T-helper 17 cell (primary cell): ENCODE results near the gene CCDC186. TPM values are rescaled to one million over a fixed set of nuclear protein-coding genes. Genes with fewer than 3 reads are reported as not detected.

Experiments
- ATAC-seq: fragments of 150-1000 bp; cut with Tn5 transposase; 2 replicates; pipeline ENCODE4 v1.10.0; 2021; ENCODE audit warnings: mild to moderate bottlenecking, moderate library complexity
- DNase-seq, 3 donors: peaks; one replicate each; pipeline versions ENCODE4 v3.0.0 to v3.0.0-alpha.2; 2020 to 2021
- H3K9me3 ChIP-seq: one replicate; pipeline ENCODE4 v1.7.0; 2013; ENCODE audit warnings: low read length, mild to moderate bottlenecking; ENCODE audit not compliant: control insufficient read depth, poor library complexity, severe bottlenecking
- H3K27ac Mint-ChIP-seq: one replicate; pipeline ENCODE4 v1.8.0; 2022; ENCODE audit warnings: mild to moderate bottlenecking, moderate library complexity, mixed read lengths
- H3K27me3 Mint-ChIP-seq: one replicate; pipeline ENCODE4 v1.8.0; 2022; ENCODE audit warnings: mixed read lengths
- H3K36me3 Mint-ChIP-seq: one replicate; pipeline ENCODE4 v1.8.0; 2022; ENCODE audit warnings: low read depth, mixed read lengths
- H3K4me1 Mint-ChIP-seq: one replicate; pipeline ENCODE4 v1.8.0; 2022; ENCODE audit warnings: mild to moderate bottlenecking, mixed read lengths
- H3K4me3 Mint-ChIP-seq: one replicate; pipeline ENCODE4 v1.8.0; 2022; ENCODE audit warnings: mild to moderate bottlenecking, moderate library complexity, mixed read lengths
- total RNA-seq, 4 donors: library from RNA in 2 of 4; stranded (reverse) in 2 of 4; gene quantifications; one replicate each; pipeline ENCODE4 v1.2.3 and lab custom pipeline; 2022 to 2026

The CCDC186 gene
- total RNA-seq, 2 donors from 2014 or later = 44.8 to 47.6 TPM

DNA sequence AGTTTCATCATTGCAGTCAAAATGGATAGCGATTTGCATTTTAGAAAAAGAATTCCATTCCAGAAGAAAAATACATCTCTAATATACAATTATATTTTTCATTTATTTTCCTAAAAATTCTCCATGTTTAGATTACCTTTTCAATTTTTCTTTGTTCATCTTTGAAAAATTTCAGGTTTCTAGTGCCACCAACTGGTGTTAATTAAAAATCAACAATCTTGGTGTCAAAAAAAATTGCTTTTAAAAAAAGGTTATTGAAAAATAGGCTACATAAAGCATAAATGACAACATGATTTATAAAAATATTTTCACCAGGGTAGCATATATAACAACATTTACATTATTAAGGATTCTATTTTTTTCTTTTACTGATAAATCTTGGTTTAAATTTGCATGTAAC is 53.0 kb downstream of the CCDC186 start:
- Mint-ChIP-seq H3K27me3 (peaks cover 5% of the 10 kb centered on the region), H3K4me1 (no peaks in the 10 kb centered on the region), H3K36me3 (peaks cover 5% of the 10 kb centered on the region), H3K4me3 (no peak overlapping the region), H3K27ac (no peak overlapping the region)
- DNase-seq (no peak), ATAC-seq (no peak)
- no peaks in the 10 kb centered on the region for H3K9me3 ChIP-seq

DNA sequence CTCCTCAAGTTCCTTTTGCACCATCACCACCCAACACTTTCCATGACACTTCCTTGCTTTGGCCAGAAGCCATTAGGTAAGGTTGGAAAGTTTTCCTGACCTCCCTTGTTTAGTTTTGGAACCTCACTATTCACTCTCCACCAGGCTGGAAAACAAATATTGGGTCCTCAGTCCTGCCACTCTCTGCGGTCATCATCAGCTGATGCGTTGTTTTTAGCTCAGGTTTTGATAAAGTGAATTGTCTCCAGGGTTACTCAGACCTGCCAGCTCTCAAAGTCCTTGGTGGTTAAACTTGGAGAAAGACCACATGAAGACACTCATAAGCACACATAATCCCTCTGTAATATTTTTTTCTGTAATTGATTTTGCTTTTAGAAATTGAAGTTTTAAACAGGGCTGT is 55.5 kb downstream of the CCDC186 start:
- H3K27me3 Mint-ChIP-seq = peaks cover 11% of the 10 kb centered on the region
- H3K36me3 Mint-ChIP-seq = peaks cover 3% of the 10 kb centered on the region
- no peak for DNase-seq
- H3K9me3 ChIP-seq = no peaks in the 10 kb centered on the region
- no peaks in the 10 kb centered on the region for H3K4me1 Mint-ChIP-seq
- H3K27ac Mint-ChIP-seq = no peak overlapping the region
- no peak for ATAC-seq
- no peak overlapping the region for H3K4me3 Mint-ChIP-seq

DNA sequence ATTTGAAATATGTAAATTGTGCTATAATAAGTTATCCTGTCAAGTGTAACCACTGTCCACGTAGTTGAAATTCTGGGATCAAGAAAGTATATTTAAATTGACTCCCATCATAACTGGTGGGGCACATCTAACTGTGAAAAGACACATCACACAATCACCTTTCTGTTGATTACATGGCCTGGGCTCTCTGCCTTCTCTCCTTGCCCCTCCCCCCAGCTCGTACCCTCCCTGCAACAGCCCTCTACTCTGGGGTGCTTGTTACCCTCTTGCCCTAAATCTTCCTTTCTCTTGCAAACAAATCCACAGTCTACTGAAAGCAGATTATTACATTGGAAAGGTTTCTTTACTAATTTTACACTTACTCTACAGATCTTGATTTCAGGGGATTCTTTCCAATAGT is 56.3 kb downstream of the CCDC186 start:
- no peak overlapping the region for H3K27ac Mint-ChIP-seq
- ATAC-seq = no peak
- no peak overlapping the region for H3K4me3 Mint-ChIP-seq
- H3K27me3 Mint-ChIP-seq = peaks cover 11% of the 10 kb centered on the region
- peaks cover 3% of the 10 kb centered on the region for H3K36me3 Mint-ChIP-seq
- DNase-seq = no peak
- no peaks in the 10 kb centered on the region for H3K4me1 Mint-ChIP-seq
- no peaks in the 10 kb centered on the region for H3K9me3 ChIP-seq

DNA sequence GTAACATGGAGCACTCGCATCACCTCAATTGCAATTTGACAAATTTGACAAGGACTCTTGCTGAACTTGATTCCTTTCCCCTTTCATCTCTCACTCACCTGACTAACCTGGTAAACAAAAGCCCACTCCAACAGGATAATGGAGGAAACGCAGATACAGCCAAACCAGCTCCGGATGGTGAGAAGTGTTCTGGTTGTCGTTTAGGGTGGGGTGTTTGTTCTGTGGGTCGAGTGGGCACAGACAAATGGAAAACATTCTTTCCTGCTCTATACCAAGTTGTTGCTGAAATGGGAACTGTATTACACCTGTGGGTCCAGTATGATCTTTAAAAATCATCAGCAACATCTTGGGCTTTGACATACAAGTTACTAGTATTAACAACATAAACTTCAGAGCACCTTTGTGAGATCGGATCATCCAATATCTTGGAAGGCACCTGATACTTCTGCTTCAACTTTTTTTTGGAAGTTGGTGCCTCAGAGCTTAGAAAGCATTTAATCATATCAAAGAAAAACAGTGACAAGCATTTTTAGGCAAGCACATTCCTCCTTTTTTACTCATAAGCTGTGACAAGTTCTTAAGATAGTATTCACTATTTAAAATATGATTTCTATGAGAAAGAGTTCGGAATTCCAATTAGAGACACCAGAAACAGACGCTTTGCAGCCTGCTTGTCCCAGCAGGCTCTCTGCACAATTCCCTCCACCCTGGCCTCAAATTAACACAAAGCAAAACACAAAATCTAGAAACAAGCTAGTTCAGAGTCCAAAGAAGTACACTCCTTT is 58.1 kb downstream of the CCDC186 start:
- Mint-ChIP-seq H3K36me3 (no peaks in the 10 kb centered on the region), H3K4me3 (no peak overlapping the region), H3K4me1 (no peaks in the 10 kb centered on the region), H3K27ac (peak overlapping the region; percentile 27), H3K27me3 (peaks cover 15% of the 10 kb centered on the region)
- no peaks in the 10 kb centered on the region for H3K9me3 ChIP-seq
- no peak for DNase-seq
- no peak for ATAC-seq

DNA sequence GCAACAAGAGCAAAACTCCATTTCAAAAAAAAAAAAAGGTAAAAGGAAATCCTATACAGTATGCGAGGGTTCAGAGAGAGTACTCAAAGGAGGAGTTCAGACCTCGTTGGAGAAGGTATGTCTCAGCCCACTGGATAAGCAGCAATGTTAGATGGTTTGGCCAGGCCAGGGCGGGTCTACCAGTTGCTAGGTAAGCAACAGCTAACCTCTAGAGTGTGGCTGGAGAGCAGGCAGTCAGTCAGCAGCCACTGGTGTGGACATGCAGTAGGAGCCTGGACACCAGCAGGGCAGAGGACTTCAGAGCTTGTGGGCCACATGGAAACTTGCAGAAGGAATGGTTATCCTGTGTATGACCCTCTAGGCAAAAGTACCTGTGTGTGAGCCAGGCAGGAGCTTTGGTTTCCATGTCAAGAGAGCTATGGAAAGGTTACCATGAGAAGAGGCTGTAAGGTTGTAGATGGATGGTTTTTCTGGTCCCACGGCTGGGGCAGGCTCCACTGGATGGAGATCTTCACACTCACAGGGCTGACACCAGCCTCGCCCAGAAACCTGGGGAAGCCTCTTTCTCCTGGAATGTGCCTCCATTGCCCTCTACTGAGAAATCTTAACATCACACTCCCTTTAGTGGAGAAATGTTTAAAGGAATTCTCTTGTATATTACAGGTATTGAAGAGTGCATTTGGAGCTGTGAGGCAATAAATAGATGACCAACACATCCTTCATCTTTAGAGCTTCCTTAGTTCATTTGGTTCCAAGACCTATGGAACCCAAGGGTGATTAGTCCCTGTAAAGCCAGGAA is 63.6 kb downstream of the CCDC186 start:
- no peak overlapping the region for H3K4me3 Mint-ChIP-seq
- H3K27me3 Mint-ChIP-seq = peaks cover 28% of the 10 kb centered on the region
- H3K9me3 ChIP-seq = no peaks in the 10 kb centered on the region
- H3K27ac Mint-ChIP-seq = no peak overlapping the region
- H3K36me3 Mint-ChIP-seq = no peaks in the 10 kb centered on the region
- DNase-seq = no peak
- H3K4me1 Mint-ChIP-seq = no peaks in the 10 kb centered on the region
- ATAC-seq = no peak

DNA sequence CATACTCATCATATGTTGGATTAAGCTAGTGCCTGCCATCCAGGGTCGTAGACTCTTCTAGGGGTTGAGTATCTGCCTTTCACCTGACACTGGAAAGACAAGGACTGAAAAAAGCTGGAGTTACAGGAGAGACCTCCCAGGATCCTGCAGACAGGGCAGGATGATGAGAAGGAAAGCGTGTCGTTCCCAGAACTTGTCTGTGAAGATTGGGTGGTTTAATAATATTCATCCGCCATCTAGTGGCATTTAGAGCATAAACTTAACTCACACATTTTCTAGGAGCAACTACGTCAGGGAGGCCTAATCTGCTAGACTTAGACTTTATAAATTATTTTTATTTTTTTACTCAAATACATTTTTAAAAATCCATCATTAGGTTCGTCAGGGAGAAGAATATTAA is 70.7 kb downstream of the CCDC186 start:
- H3K27me3 Mint-ChIP-seq = peaks cover 34% of the 10 kb centered on the region
- H3K36me3 Mint-ChIP-seq = peaks cover 2% of the 10 kb centered on the region
- no peaks in the 10 kb centered on the region for H3K9me3 ChIP-seq
- DNase-seq (no peak), ATAC-seq (no peak)
- H3K4me3 Mint-ChIP-seq = no peak overlapping the region
- H3K4me1 Mint-ChIP-seq = peaks cover 18% of the 10 kb centered on the region
- no peak overlapping the region for H3K27ac Mint-ChIP-seq

DNA sequence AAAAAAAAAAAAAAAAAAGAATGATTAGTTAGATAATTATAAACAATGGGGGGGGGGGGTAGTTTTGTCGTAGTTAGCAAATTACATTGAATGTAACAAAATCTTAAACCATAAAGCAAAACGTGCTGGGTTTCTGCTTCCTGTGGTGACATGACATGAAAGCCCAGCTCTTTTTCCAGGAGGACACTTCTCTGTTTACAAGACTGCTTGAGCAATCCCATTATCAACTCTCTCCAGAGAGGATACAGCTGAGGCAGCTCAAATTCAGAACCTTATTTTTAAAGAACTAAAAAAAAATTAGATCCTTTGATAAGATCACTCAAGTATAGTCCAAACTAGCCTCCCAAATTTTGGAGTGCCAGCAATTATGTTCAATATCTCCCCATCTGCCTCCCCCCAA is 71.7 kb downstream of the CCDC186 start:
- no peak overlapping the region for H3K27ac Mint-ChIP-seq
- peaks cover 2% of the 10 kb centered on the region for H3K36me3 Mint-ChIP-seq
- H3K4me1 Mint-ChIP-seq = peaks cover 18% of the 10 kb centered on the region
- peaks cover 29% of the 10 kb centered on the region for H3K27me3 Mint-ChIP-seq
- no peak for DNase-seq
- ATAC-seq = no peak
- H3K4me3 Mint-ChIP-seq = no peak overlapping the region
- no peaks in the 10 kb centered on the region for H3K9me3 ChIP-seq

DNA sequence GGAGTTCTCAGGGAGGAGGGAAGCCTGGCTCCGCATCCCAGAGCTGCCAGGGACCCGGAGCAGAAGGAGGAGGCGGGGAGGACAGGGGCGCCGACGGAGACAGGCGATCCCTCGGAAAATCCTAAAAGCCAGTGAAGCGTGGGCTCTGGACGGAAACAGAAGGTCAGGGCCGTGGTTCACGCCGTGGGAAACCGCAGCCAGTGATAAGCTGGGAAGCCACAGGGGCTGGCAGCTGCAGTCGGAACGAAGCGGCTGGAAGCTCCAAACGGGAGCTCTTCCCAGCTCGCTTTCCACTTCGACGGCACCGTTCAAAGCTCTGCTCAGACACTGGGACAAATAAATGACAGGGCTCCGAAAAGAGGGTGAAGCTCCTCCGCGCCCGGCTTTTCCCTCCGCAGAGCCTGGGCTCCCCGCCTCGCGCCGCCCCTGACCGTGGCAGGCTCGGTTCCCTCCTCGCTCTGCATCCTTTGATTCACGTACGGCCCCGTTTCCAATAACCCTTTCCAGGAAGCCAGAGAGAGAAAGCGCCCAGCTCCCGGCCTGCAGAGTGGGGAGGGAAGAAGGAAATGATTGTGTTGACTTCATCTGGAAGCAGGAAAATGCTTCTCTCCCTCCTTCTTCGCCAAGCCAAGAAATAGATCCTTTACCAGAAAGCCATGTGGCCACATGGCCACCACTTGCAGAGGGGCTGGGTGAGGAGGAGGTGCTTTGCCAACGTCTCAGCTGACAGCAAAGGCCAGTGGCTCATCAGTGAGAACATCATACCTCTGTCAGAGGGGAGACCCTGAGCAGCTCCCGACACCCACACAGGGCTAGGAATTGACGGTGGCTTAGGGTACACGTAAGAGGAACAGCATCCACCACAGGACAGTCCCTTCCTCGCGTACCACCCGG is 72.9 kb downstream of the CCDC186 start:
- H3K27ac Mint-ChIP-seq = peak overlapping the region; percentile 39
- peaks cover 2% of the 10 kb centered on the region for H3K36me3 Mint-ChIP-seq
- DNase-seq (no peak), ATAC-seq (peak; percentile 27)
- peaks cover 24% of the 10 kb centered on the region for H3K4me1 Mint-ChIP-seq
- peaks cover 29% of the 10 kb centered on the region for H3K27me3 Mint-ChIP-seq
- H3K9me3 ChIP-seq = no peaks in the 10 kb centered on the region
- peak overlapping the region; percentile 81 for H3K4me3 Mint-ChIP-seq

DNA sequence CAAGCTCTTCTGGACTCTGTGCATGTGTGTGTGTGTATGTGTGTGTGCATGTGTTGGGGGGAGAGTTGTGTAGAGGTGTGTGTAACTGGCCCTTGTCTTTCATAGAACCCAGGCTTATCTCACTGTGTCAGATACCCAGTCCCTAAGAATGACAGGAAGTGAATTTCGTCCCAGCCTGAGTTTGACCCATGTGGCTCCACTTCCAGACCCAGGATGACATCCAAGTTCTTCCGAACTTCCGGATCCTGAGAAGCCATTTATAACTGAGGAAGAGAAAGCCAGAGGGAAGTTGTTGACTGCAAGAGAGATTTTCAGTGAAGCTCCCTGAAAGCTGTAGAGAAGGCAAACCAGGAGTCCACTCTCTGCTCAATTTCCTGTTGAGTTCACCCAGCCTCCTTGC is 77.1 kb downstream of the CCDC186 start:
- Mint-ChIP-seq H3K4me3 (peak overlapping the region; percentile 9), H3K36me3 (peaks cover 2% of the 10 kb centered on the region), H3K4me1 (peaks cover 31% of the 10 kb centered on the region), H3K27ac (no peak overlapping the region), H3K27me3 (peaks cover 31% of the 10 kb centered on the region)
- no peak for ATAC-seq
- DNase-seq = no peak
- no peaks in the 10 kb centered on the region for H3K9me3 ChIP-seq

DNA sequence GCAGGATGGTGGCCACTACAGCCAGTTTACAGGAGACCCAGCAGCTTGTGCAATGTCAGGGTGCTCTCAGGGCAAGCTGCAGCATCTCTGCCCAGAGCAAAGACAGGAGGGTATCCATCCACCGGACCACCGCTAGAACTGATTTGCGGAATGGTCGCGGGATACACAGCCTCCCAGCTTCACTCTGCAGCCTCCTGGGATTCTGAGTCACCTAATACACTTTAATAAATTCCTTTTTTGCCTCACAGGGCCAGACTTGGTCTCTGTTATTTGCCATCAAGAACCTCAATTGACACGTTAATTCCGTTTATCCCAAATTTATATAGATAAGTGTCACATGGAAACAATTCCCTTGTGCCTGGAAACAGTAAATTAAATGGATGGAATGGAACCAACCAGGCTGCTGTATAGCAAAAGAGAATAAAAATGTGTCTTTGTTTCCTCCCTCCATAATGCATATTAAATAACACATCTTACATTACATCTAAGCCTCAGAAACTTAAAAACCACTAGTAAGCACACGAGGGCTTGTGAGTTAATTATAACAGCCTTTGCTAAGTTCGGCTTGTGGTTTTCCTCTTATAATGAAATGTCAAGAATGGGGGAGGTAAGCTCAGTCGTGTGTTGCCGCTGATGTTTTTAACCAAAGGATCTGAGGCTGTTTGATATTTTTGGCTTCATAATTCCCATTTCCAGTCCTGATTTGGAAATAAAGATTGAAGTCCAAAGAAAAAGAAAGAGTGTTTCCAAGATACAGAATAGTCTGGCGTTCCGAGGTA is 78.3 kb downstream of the CCDC186 start:
- Mint-ChIP-seq H3K4me3 (peak overlapping the region; percentile 9), H3K36me3 (peaks cover 2% of the 10 kb centered on the region), H3K27me3 (peaks cover 25% of the 10 kb centered on the region), H3K4me1 (peaks cover 29% of the 10 kb centered on the region), H3K27ac (no peak overlapping the region)
- DNase-seq (no peak), ATAC-seq (no peak)
- no peaks in the 10 kb centered on the region for H3K9me3 ChIP-seq

DNA sequence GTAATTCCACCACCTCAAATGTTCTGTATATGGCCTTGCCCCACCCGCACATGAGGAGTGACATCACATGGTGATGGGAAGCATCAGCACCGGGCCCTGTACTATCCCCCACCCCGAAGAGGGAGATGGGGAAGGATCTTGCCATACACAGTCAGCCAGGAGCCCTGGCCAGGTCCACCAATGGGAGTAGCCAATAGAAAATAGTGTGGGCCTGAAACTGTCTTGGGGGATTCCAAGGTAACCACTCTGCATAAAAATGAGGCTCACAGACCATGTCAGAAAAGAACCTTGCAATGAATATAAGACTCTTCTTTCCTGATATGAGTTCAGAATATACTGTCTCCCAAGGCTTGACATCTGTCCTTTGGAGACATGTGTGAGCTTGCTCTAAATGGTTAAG is 79.2 kb downstream of the CCDC186 start:
- Mint-ChIP-seq H3K36me3 (no peaks in the 10 kb centered on the region), H3K4me1 (peaks cover 22% of the 10 kb centered on the region), H3K4me3 (no peak overlapping the region), H3K27ac (no peak overlapping the region), H3K27me3 (peaks cover 15% of the 10 kb centered on the region)
- H3K9me3 ChIP-seq = no peaks in the 10 kb centered on the region
- DNase-seq = no peak
- no peak for ATAC-seq

DNA sequence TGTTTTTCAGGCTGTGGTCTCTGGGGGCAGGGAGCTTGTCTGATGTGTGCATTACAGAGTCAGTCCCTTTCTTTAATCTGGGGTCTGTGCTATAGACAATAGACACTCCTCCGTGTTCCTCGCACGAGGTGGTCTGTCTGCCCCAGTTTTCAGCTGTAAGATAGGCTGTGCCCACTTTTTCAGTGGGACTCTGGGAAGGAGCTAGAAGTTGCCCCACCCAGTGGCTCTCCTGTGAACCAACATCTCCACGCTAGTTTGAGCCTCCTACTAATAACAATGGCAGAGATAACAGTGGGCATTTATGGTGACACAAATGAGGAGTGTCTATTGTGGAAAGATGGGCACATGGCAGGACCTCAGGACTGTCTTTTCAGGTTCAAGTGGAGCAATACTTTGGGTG is 86.3 kb downstream of the CCDC186 start:
- H3K27me3 Mint-ChIP-seq = peaks cover 1% of the 10 kb centered on the region
- no peak overlapping the region for H3K4me3 Mint-ChIP-seq
- no peaks in the 10 kb centered on the region for H3K36me3 Mint-ChIP-seq
- DNase-seq (no peak), ATAC-seq (no peak)
- no peaks in the 10 kb centered on the region for H3K9me3 ChIP-seq
- H3K4me1 Mint-ChIP-seq = peaks cover 2% of the 10 kb centered on the region
- H3K27ac Mint-ChIP-seq = no peak overlapping the region
